ENCODE data around the gene TP53I11.

DNA sequence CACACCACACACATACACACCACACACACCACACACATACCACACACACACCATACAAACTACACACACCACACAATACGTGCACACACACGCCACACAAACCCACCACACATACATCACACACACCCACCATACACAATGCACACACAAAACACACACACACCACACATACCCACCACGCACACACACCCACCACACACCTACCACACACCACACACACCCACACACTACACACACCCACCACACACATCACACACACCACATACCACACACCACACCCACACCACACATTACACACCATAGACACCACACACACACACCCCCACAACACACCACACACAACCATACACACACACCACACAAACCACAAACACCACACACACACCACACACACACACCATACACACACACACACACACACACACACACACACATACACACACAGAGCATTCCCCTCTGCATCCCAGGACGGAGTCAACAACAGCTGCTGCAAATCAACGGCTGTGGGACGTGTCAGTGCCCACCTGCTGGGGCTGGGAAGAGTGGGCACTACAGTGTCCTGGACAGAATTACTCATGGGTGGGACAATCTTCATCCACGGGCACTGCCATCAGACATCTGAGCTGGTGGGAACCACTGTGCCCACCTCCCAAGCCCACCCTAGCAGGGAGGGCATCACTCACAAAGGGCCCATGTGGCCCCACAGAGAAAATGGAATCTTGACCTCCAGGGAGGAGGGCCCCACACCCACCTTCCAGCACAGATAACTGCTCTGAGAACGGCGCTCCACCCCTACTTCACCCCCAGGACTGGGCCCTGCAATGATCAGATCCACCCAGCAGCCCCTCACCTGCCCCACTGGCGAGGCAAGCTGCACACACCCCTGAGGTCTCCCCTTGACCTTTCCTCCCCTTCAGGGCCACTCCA lies 8.4 kb downstream of the TP53I11 start:
- TF ChIP-seq, protein P1, sequence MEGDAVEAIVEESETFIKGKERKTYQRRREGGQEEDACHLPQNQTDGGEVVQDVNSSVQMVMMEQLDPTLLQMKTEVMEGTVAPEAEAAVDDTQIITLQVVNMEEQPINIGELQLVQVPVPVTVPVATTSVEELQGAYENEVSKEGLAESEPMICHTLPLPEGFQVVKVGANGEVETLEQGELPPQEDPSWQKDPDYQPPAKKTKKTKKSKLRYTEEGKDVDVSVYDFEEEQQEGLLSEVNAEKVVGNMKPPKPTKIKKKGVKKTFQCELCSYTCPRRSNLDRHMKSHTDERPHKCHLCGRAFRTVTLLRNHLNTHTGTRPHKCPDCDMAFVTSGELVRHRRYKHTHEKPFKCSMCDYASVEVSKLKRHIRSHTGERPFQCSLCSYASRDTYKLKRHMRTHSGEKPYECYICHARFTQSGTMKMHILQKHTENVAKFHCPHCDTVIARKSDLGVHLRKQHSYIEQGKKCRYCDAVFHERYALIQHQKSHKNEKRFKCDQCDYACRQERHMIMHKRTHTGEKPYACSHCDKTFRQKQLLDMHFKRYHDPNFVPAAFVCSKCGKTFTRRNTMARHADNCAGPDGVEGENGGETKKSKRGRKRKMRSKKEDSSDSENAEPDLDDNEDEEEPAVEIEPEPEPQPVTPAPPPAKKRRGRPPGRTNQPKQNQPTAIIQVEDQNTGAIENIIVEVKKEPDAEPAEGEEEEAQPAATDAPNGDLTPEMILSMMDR (IDR thresholded peaks at IDR 0.05; ENCODE audit: insufficient read depth, low read depth, low read length): no peak
- no peak for TF ChIP-seq EZH2 (IDR thresholded peaks at IDR 0.05; ENCODE audit: insufficient read depth, low read length)

All from astrocyte (in vitro differentiated cells and primary cell).